Measurements from ENCODE around the gene SNX32.

SNX32 gene

GRCh38 chr11:65797711-65798110, 36.1 kb upstream of the SNX32 start:
- no peak for DNase-seq (ENCODE audit: low read depth)

GRCh38 chr11:65798882-65799281, 34.9 kb upstream of the SNX32 start:
- DNase-seq (ENCODE audit: low read depth), result no peak

GRCh38 chr11:65801153-65801987, 32.4 kb upstream of the SNX32 start:
- DNase-seq (ENCODE audit: low read depth), result no peak

- no peak for DNase-seq (ENCODE audit: low read depth)
Observed at GRCh38 chr11:65802841-65803240, 30.9 kb upstream of the SNX32 start.

- DNase-seq (ENCODE audit: low read depth), result no peak
Observed at GRCh38 chr11:65803797-65804492, 29.8 kb upstream of the SNX32 start.

GRCh38 chr11:65806979-65807378, 26.8 kb upstream of the SNX32 start:
- DNase-seq (ENCODE audit: low read depth), result no peak

GRCh38 chr11:65808744-65809341, 24.9 kb upstream of the SNX32 start:
- no peak for DNase-seq (ENCODE audit: low read depth)

GRCh38 chr11:65809496-65809895, 24.3 kb upstream of the SNX32 start:
- DNase-seq (ENCODE audit: low read depth), result no peak

- DNase-seq (ENCODE audit: low read depth), result no peak
Observed at GRCh38 chr11:65810046-65810868, 23.5 kb upstream of the SNX32 start.

GRCh38 chr11:65811764-65812475, 21.8 kb upstream of the SNX32 start:
- no peak for DNase-seq (ENCODE audit: low read depth)

- DNase-seq (ENCODE audit: low read depth), result no peak
Observed at GRCh38 chr11:65814131-65814985, 19.4 kb upstream of the SNX32 start.

GRCh38 chr11:65814986-65815565, 18.7 kb upstream of the SNX32 start:
- DNase-seq (ENCODE audit: low read depth), result no peak

- no peak for DNase-seq (ENCODE audit: low read depth)
Observed at GRCh38 chr11:65816696-65817095, 17.1 kb upstream of the SNX32 start.

- DNase-seq (ENCODE audit: low read depth), result peak; percentile 6
Observed at GRCh38 chr11:65817312-65817834, 16.4 kb upstream of the SNX32 start.

GRCh38 chr11:65817835-65818680, 15.7 kb upstream of the SNX32 start:
- peak; percentile 49 for DNase-seq (ENCODE audit: low read depth)

GRCh38 chr11:65821107-65821506, 12.7 kb upstream of the SNX32 start:
- DNase-seq (ENCODE audit: low read depth), result no peak

- no peak for DNase-seq (ENCODE audit: low read depth)
Observed at GRCh38 chr11:65822776-65823528, 10.8 kb upstream of the SNX32 start.

Data from HS-5 (cell line).